Measurements from ENCODE around the gene RNF151. TPM values are rescaled to one million over a fixed set of nuclear protein-coding genes. Genes with fewer than 3 reads are reported as not detected.

The RNF151 gene
- total and polyA plus RNA-seq, 10 of the 15 experiments (the other 5 are each of a cell fraction or from before 2014, with no cell fraction given): 0.17 to 0.56 TPM; not detected in 8

GRCh38 chr16:1998360-1998835 lies 31.7 kb downstream of the RNF151 start:
- DNase-seq (ENCODE audit: low read depth, low spot score) (no peak), ATAC-seq (no peak), FAIRE-seq (no peak)
- 91% methylated on average over 26 of the region's 27 CpGs for whole genome bisulfite sequencing (ENCODE audit: insufficient coverage, insufficient replicate concordance, low lambda C conversion rate, missing lambda C conversion rate)
- peaks cover 3 to 44% of the 10 kb centered on the region in 2 experiments for H3K36me3 ChIP-seq (ENCODE audit: control insufficient read depth in 2 of 2, insufficient read depth in 2 of 2, low read length in 1 of 2)
- intact Hi-C loops (cut with micrococcal nuclease; ENCODE audit: unreplicated experiment): no loop called here
- BruUV-seq (replicated peaks): TSS peak; percentile 63
- no peaks in the 10 kb centered on the region for H3K9me3 ChIP-seq (replicated peaks; ENCODE audit: control insufficient read depth, insufficient read depth, low read length)
- POLR2A ChIA-PET: no interaction called here
- H3K4me3 ChIP-seq: no peak overlapping the region
- CTCF ChIA-PET: no interaction called here
- H2AFZ ChIP-seq (ENCODE audit: control insufficient read depth, low read depth, low read length): no peak overlapping the region
- H3K4me1 ChIP-seq (ENCODE audit: control insufficient read depth, insufficient read depth, low read length): peaks cover 4% of the 10 kb centered on the region
- no peaks in the 10 kb centered on the region for H3K27me3 ChIP-seq (replicated peaks in 1 of 2; ENCODE audit: control insufficient read depth in 2 of 2, insufficient read depth in 2 of 2, low read length in 1 of 2)
- no peak for TF ChIP-seq ZNF217 (IDR thresholded peaks at IDR 0.05)
- TF ChIP-seq TARDBP (IDR thresholded peaks at IDR 0.05; ENCODE audit: borderline replicate concordance): no peak
- TF ChIP-seq POLR2AphosphoS2 (IDR thresholded peaks at IDR 0.05; ENCODE audit: low read depth, low read length): no peak
- no peak for TF ChIP-seq CREM (IDR thresholded peaks at IDR 0.05; ENCODE audit: low read depth)
- TF ChIP-seq USF2 (IDR thresholded peaks at IDR 0.05; ENCODE audit: borderline replicate concordance, low read depth, low read length): no peak
- no peak for TF ChIP-seq ELK1 (IDR thresholded peaks at IDR 0.05; ENCODE audit: low read depth, low read length)
- TF ChIP-seq BACH1 (IDR thresholded peaks at IDR 0.05; ENCODE audit: borderline replicate concordance): no peak
- TF ChIP-seq IRF4 (IDR thresholded peaks at IDR 0.05; ENCODE audit: low read depth, low read length): no peak
- no peak for TF ChIP-seq SIX5 (IDR thresholded peaks at IDR 0.05; ENCODE audit: low read depth, low read length, severe bottlenecking)
- no peak for TF ChIP-seq YBX1 (IDR thresholded peaks at IDR 0.05)
- no peak for TF ChIP-seq FOXM1 (IDR thresholded peaks at IDR 0.05; ENCODE audit: low read depth, low read length)
- no peak for TF ChIP-seq ATF7 (IDR thresholded peaks at IDR 0.05; ENCODE audit: low read depth)
- no peak for TF ChIP-seq E2F4 (IDR thresholded peaks at IDR 0.05; ENCODE audit: low read depth, low read length)
- TF ChIP-seq TCF3 (IDR thresholded peaks at IDR 0.05; ENCODE audit: borderline replicate concordance, insufficient read depth, low read depth, low read length): no peak
- TF ChIP-seq EGR1 (IDR thresholded peaks at IDR 0.05; ENCODE audit: borderline replicate concordance in 1 of 2, low read depth in 2 of 2, low read length in 2 of 2): no peak
- TF ChIP-seq NR2F1 (conservative IDR thresholded peaks at IDR 0.05): no peak
- TF ChIP-seq SKIL (IDR thresholded peaks at IDR 0.05; ENCODE audit: low read depth, poor library complexity, severe bottlenecking): no peak
- no peak for TF ChIP-seq PKNOX1 (IDR thresholded peaks at IDR 0.05)
- no peak overlapping the region for H3K27ac ChIP-seq (ENCODE audit: control insufficient read depth, insufficient read depth)
- in situ Hi-C loops (cut with MboI): no loop called here
- H3K4me2 ChIP-seq (ENCODE audit: control insufficient read depth, insufficient read depth): no peak overlapping the region
- RAD21 ChIA-PET (ENCODE audit: unreplicated experiment): interaction anchor here (1.0 kb wide), 1 partner anchor 14 kb away, joined by 3 read pairs; the partner anchor contains the start of gene GFER
- no peak overlapping the region for H3K9ac ChIP-seq (ENCODE audit: control insufficient read depth, insufficient read depth, low read length)
- H4K20me1 ChIP-seq (ENCODE audit: control insufficient read depth, insufficient read depth): peaks cover 3% of the 10 kb centered on the region
- H3K79me2 ChIP-seq (ENCODE audit: control insufficient read depth, insufficient read depth, low read length): no peaks in the 10 kb centered on the region; the same call in 1 of the 2 replicates
- SMC1A ChIA-PET (ENCODE audit: uncharacterized antibody, unreplicated experiment): no interaction called here

Data from GM12878 (cell line).